ENCODE data around the gene CAPRIN2. TPM values are rescaled to one million over a fixed set of nuclear protein-coding genes. Genes with fewer than 3 reads are reported as not detected.
A peak's percentile ranks its signal among the peaks of the same experiment; 100 is the strongest.

Gene CAPRIN2
- total RNA-seq, 1 experiment from 2014 or later, result 123 TPM

- peak overlapping the region; percentile 37 to 96 (median 58); a peak in 6 of 7 replicates for H3K27ac Mint-ChIP-seq
- H2BK20ac ChIP-seq (ENCODE audit: low read depth, low read length, poor library complexity, severe bottlenecking), result no peak overlapping the region
- H3T11ph ChIP-seq (ENCODE audit: low read length), result no peak overlapping the region
- no peak overlapping the region for H3K18ac ChIP-seq (ENCODE audit: insufficient read length, low read depth, low read length)
- H3K4me1 ChIP-seq (ENCODE audit: insufficient read depth, low read length), result peaks cover 14% of the 10 kb centered on the region
- no peaks in the 10 kb centered on the region for H3K27me3 ChIP-seq (ENCODE audit: insufficient read depth, low read length)
- H3K23ac ChIP-seq (ENCODE audit: insufficient read length, low read depth, low read length), result no peak overlapping the region
- DNase-seq, result peak; percentile 90
- peak overlapping the region; percentile 61 for H3K4me2 ChIP-seq (ENCODE audit: insufficient read depth, insufficient read length, low read length)
- H4K5ac ChIP-seq (ENCODE audit: insufficient read length, low read depth, low read length), result no peak overlapping the region
- H3K9me3 ChIP-seq (ENCODE audit: control insufficient read depth, low read depth, low read length), result no peaks in the 10 kb centered on the region
- no peak for TF ChIP-seq CTCF (conservative IDR thresholded peaks at IDR 0.05)
- no peak overlapping the region for H2BK120ac ChIP-seq (ENCODE audit: low read depth, low read length, poor library complexity, severe bottlenecking)
- no peak overlapping the region for H3K14ac ChIP-seq (ENCODE audit: insufficient read depth, low read length)
- H4K91ac ChIP-seq (ENCODE audit: insufficient read length, low read depth, low read length), result no peak overlapping the region
- peaks cover 0 to 3% of the 10 kb centered on the region in 2 experiments; a peak in 3 of 5 replicates for H3K9me3 Mint-ChIP-seq
- peak overlapping the region; percentile 80 to 85 for H3K4me3 Mint-ChIP-seq
- no peak overlapping the region for H2BK15ac ChIP-seq (ENCODE audit: low read depth, low read length)
- no peak overlapping the region for H2BK12ac ChIP-seq (ENCODE audit: insufficient read length, low read depth, low read length)
- H3K36me3 Mint-ChIP-seq (ENCODE audit: insufficient read depth in 1 of 3, low read depth in 3 of 3), result peaks cover 3 to 21% (median 4%) of the 10 kb centered on the region in 3 experiments; a peak in 5 of 7 replicates
- peaks cover 6% of the 10 kb centered on the region for H3K27me3 Mint-ChIP-seq (ENCODE audit: low read depth)
- no CpG with 5 or more reads among the region's 13 CpGs for WGBS (ENCODE audit: extremely low coverage, insufficient read length, low lambda C conversion rate)
- H3K4me1 Mint-ChIP-seq, result peaks cover 35 to 51% of the 10 kb centered on the region in 2 experiments
- H3K79me2 ChIP-seq (ENCODE audit: insufficient read depth, low read length), result no peaks in the 10 kb centered on the region
- H4K20me1 ChIP-seq (ENCODE audit: control insufficient read depth, insufficient read depth, insufficient read length), result no peaks in the 10 kb centered on the region
- H3K4ac ChIP-seq (ENCODE audit: low read depth, low read length), result no peak overlapping the region
- H3K23me2 ChIP-seq (ENCODE audit: insufficient read length, low read depth, low read length, poor library complexity, severe bottlenecking), result peaks cover 18% of the 10 kb centered on the region
- H3K79me1 ChIP-seq (ENCODE audit: insufficient read depth, low read depth, low read length, poor library complexity, severe bottlenecking), result no peaks in the 10 kb centered on the region
- H2AFZ ChIP-seq (ENCODE audit: low read length), result no peak overlapping the region
- peak overlapping the region; percentile 75 for H3K27ac ChIP-seq (ENCODE audit: insufficient read length, low read depth, low read length)
- no peak overlapping the region for H4K8ac ChIP-seq (replicated peaks; ENCODE audit: insufficient read length, low read depth, low read length)
- H2AK5ac ChIP-seq (ENCODE audit: insufficient read length, low read length), result no peak overlapping the region
- no peak overlapping the region for H3K56ac ChIP-seq (ENCODE audit: insufficient read length, low read depth, low read length)
- no peak overlapping the region for H3K9ac ChIP-seq (ENCODE audit: extremely low read depth, insufficient read length, low read length)
- no peak overlapping the region for H2BK5ac ChIP-seq (ENCODE audit: insufficient read length, low read length)
Measured at GRCh38 chr12:30794591-30795409, 40.0 kb upstream of the CAPRIN2 start.

All from H9 (cell line).